Adipocyte (in vitro differentiated cells): Measurements from ENCODE around the gene DPH1.

Source experiments
- DNase-seq: peaks from one replicate; pipeline ENCODE4 v3.0.0-alpha.2; 2015; ENCODE audit warnings: low read depth
- H3K27me3 ChIP-seq: replicated peaks from 2 replicates; pipeline ENCODE4 v1.7.0; 2013; ENCODE audit warnings: mild to moderate bottlenecking, low read length, moderate library complexity; ENCODE audit not compliant: control insufficient read depth, insufficient read depth
- H3K36me3 ChIP-seq: 2 replicates; pipeline ENCODE4 v1.7.0; 2013; ENCODE audit warnings: low read length, mild to moderate bottlenecking, moderate library complexity; ENCODE audit not compliant: control insufficient read depth, insufficient read depth, severe bottlenecking
- H3K4me1 ChIP-seq: 2 replicates; pipeline ENCODE4 v1.7.0; 2013; ENCODE audit warnings: mild to moderate bottlenecking, low read length, moderate library complexity; ENCODE audit not compliant: control insufficient read depth, insufficient read depth
- H3K4me3 ChIP-seq: 2 replicates; pipeline ENCODE4 v1.7.0; 2013; ENCODE audit warnings: mild to moderate bottlenecking, low read length, moderate library complexity
- H3K9ac ChIP-seq: 2 replicates; pipeline ENCODE4 v1.7.0; 2013; ENCODE audit warnings: mild to moderate bottlenecking, low read length, moderate library complexity
- H3K9me3 ChIP-seq: 2 replicates; pipeline ENCODE4 v1.7.0; 2013; ENCODE audit warnings: mild to moderate bottlenecking, low read length, moderate library complexity; ENCODE audit not compliant: control insufficient read depth

DPH1 gene

DNA sequence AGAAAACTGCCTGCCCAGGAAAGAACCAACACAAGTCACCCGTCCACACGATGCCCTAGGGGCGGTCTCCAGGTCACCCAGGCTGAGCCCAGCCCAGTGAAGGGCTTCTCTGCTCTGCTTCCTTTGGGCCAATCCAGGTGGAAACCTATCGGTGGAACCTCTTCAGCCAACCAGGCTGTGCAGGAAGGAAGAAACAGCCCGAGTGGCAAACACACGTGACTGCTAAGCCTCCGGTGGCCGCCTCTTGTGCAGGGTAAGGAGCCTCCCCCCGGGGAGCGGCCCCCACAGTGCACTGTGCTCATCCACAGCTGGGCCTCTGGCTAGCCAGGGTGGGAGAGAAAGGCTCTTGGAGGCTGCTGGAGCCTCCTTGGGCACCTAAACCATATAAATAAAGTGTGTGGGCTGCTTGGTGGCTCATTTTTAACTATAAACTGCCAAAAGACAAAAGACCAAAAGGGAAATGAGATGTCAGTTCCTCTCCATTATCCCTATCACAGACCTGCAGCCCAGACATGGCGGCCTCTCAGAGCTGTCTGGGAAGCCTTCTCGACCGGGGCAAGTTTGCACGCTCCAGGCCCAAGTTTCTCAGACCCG lies 7.2 kb upstream of the DPH1 start:
- peak overlapping the region; percentile 88 for H3K4me3 ChIP-seq
- H3K9ac ChIP-seq, result peak overlapping the region; percentile 45
- DNase-seq, result no peak
- H3K27me3 ChIP-seq, result peaks cover 30% of the 10 kb centered on the region
- peaks cover 21% of the 10 kb centered on the region for H3K4me1 ChIP-seq
- H3K36me3 ChIP-seq, result no peaks in the 10 kb centered on the region
- H3K9me3 ChIP-seq, result no peaks in the 10 kb centered on the region

DNA sequence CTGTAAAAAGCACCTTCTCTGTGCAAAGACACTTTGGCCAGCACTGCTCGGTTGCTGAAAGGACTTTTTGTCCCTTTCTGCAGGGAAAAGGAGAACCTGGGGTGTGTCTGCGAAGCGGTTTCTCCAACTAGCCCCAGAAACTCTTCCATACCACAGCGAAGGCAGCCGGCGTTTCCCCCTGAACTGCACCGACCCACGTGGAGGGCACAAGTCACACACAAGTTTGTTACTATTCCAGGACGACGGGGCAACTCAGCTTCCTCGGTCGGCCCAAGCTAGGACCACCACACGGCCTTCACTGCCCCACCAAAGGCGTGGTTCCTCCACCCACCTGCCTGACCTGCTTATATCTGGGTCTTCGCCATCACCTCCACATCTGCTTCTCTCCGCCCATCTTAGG lies 6.7 kb upstream of the DPH1 start:
- no peaks in the 10 kb centered on the region for H3K9me3 ChIP-seq
- peaks cover 25% of the 10 kb centered on the region for H3K27me3 ChIP-seq
- peaks cover 16% of the 10 kb centered on the region for H3K4me1 ChIP-seq
- peak overlapping the region; percentile 88 for H3K4me3 ChIP-seq
- H3K9ac ChIP-seq, result peak overlapping the region; percentile 45
- H3K36me3 ChIP-seq, result no peaks in the 10 kb centered on the region
- no peak for DNase-seq

DNA sequence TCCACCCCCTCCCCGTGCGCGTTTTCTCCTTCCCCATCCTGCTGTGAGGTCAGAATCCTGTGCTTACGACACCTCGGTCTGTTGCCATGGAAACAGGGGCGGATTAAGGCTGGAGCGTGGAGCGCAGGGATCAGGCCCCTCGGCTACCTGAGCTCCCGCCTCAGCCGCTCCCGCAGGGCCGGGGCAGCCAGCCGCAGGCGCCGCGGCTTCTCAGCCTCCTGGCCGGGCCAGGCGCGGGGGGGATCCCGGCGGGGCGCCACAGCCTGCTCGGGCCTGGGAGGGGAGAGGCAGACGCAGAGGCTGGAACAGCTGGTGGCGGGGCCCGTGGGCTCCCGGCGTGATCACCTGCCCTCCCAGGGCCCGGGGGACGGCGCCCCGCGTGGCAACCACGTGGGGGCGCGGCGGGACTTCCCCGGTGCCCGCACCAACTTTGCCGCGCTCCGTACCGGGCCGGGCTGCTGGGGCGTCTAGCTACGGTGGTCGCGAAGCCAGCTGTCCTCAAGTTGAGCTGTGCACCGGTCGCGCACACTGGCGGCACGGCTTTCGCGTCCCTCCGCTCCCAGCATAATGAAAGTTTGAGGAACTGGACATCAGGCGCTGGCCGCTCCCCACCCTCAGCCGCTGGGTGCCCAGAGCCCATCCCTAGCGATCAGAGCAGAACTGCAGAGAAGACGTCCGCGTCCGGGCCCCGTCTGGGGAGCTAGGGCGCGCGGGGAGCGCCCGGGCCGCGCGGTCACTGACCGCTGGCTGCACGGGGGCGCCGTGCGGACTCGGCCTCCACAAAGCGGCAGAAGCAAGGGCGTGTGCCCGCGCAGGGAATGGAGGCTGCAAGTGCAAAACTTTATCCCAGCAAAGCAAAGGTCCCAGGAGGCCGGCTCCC lies 6.0 kb upstream of the DPH1 start:
- Histone ChIP-seq H3K4me3 (peak overlapping the region; percentile 88), H3K4me1 (peaks cover 9% of the 10 kb centered on the region), H3K9ac (peak overlapping the region; percentile 88), H3K27me3 (peaks cover 18% of the 10 kb centered on the region), H3K9me3 (no peaks in the 10 kb centered on the region), H3K36me3 (no peaks in the 10 kb centered on the region)
- peak; percentile 68 for DNase-seq

DNA sequence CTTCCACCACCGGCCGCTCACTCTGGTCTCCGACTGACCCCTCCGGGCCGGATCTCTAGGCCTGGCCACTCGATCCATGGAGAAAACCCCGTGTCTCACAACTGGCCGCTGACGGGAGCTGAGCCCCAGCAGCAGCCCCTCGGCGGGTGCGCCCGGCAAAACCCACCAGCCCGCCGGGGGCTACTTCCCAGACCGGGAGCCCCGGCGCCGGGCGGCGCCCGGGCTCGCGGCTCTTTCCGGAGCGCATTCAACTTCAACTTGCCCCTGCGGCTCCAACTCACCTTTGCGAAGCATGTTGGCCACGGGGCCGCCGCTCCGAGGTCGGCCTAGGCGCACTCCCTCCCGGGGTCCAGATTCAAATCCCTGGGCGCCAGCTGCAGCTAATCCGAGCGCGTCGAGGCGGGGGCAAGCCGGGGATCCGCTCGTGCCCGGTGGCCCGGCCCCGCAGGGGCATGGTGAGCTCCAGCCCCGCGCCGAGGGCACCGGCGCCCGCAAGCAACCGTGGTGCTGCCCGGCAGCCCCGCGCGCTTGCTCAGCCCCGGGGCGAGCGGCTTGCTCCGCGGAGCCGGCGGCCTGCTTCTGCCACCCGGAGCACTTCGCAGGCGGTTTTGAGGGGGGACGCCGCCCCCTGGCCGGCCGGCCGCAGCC lies 5.3 kb upstream of the DPH1 start:
- Histone ChIP-seq H3K4me1 (peaks cover 11% of the 10 kb centered on the region), H3K36me3 (no peaks in the 10 kb centered on the region), H3K9ac (peak overlapping the region; percentile 88), H3K9me3 (no peaks in the 10 kb centered on the region), H3K4me3 (peak overlapping the region; percentile 88), H3K27me3 (peaks cover 10% of the 10 kb centered on the region)
- DNase-seq, result peak; percentile 36

DNA sequence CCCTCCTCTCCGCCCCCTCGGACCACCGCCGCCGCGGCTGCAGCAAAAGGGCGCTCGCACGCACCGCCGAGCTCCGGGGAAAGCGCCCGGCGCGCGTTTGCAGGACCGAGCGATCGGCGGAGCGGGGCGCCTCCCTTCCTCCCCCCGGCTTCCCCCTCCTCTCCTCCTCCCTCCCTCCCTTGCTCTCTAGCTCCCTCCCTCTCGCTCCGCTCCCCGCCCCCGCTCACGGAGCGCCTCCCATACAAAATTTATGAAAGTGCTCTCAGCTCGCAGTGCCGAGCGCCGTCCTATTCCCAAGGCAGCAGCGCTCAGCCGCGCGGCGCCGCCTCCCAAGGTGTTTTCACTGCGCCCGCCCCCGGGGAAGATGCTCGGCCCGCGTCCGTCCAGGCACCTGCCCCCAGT lies 4.7 kb upstream of the DPH1 start, which contains the start of gene RTN4RL1:
Gene RTN4RL1 (minus strand): TSS at position 115 of the 402 bp plus-strand sequence. CDS start 469 bp downstream, outside the sequence.
- Histone ChIP-seq H3K9me3 (no peaks in the 10 kb centered on the region), H3K9ac (peak within 1 kb of the TSS; percentile 88), H3K36me3 (no peaks in the 10 kb centered on the region), H3K27me3 (peaks cover 5% of the 10 kb centered on the region), H3K4me1 (peaks cover 12% of the 10 kb centered on the region), H3K4me3 (peak within 1 kb of the TSS; percentile 88)
- peak; percentile 73 for DNase-seq

DNA sequence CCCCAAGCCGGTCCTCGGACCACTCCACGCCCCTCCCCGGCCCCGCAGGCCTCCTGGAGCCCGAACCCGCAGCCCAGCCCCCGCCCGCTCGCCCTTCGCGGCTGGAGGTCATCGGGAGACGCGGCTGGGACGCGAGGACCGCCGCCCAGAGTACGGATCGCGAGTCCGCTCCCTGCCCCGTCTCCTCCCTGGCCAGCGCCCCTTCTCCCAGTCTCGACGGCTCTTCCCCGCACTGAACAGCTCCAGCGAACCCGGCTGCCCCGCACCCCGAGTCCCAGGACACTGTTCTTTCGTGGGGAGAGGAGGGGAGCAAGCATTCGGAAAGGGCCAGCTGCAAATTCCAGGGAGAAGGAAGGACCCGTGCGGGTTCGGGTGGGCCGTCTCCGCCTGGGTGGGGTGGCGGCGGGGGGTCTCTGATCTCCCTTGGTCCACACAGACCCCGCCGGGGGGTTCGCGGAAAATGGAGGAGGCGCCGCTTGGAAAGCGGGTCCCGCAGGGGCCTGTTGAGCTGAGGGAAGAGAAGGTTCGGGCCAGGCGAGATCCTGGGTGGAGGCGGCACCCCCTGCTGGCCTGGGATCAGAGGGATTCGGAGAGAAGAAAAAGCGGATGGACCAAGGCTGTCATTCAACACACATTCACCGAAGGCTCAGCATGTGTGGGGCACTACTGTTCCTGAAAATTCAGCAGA lies 4.2 kb upstream of the DPH1 start:
- Histone ChIP-seq H3K4me1 (peaks cover 11% of the 10 kb centered on the region), H3K9me3 (no peaks in the 10 kb centered on the region), H3K4me3 (peak overlapping the region; percentile 88), H3K36me3 (no peaks in the 10 kb centered on the region), H3K9ac (peak overlapping the region; percentile 68), H3K27me3 (peaks cover 4% of the 10 kb centered on the region)
- DNase-seq, result peak; percentile 88

DNA sequence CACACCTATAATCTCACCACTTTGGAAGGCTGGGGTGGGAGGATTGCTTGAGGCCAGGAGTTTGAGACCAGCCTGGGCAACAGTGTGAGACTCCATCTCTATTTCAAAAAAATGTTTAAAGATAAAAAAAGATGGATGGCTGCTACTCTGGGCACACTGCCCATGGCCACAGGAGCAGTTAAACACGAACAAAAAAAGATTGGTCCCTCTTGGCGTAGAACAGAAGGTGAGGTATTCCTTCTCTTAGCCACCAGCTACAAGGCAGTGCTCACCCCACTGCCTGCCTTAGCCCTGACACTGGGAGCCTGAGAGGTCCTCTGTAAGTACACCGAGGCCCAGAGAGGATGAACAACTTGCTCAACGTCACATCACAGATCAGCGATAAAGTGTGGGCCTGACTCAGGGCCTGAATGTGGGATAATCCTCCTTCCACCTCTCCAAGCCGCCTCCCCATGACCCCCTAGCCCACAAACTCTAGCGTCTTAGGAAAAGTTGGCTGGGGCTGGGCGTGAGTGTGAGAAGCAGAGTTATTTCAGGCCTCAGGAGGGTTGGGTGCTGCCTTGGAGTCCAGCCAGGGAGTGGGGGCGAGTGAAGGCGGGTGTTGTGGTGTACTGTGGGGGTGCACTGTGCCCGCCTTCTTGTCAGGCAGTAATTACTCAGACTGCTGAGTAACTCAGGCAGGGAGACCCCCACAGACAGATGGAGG lies 2.3 kb upstream of the DPH1 start:
- no peak overlapping the region for H3K4me3 ChIP-seq
- H3K27me3 ChIP-seq, result peaks cover 4% of the 10 kb centered on the region
- H3K9me3 ChIP-seq, result no peaks in the 10 kb centered on the region
- H3K36me3 ChIP-seq, result no peaks in the 10 kb centered on the region
- no peak for DNase-seq
- peaks cover 12% of the 10 kb centered on the region for H3K4me1 ChIP-seq
- no peak overlapping the region for H3K9ac ChIP-seq

DNA sequence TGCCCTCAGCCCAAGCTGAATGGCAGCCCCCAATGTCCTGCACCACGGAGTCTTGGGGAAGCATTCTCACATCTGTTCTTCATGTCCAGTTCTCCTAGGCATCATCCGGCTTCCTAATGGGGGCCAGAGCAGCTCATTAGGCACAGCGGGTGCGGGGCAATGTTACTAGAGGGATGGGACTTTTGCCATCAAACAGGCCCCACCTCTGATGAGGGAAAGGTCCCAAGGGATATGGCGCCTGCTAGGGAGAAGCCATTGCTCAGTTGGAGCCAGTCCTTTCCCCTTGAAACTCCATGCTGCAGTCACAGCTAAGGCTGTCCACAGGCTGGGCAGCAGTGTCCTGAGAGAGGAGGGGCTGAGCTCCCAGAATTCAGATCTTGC lies 1.7 kb upstream of the DPH1 start:
- H3K4me1 ChIP-seq, result peaks cover 12% of the 10 kb centered on the region
- H3K27me3 ChIP-seq, result peaks cover 4% of the 10 kb centered on the region
- no peak for DNase-seq
- no peak overlapping the region for H3K9ac ChIP-seq
- no peaks in the 10 kb centered on the region for H3K36me3 ChIP-seq
- no peaks in the 10 kb centered on the region for H3K9me3 ChIP-seq
- no peak overlapping the region for H3K4me3 ChIP-seq

DNA sequence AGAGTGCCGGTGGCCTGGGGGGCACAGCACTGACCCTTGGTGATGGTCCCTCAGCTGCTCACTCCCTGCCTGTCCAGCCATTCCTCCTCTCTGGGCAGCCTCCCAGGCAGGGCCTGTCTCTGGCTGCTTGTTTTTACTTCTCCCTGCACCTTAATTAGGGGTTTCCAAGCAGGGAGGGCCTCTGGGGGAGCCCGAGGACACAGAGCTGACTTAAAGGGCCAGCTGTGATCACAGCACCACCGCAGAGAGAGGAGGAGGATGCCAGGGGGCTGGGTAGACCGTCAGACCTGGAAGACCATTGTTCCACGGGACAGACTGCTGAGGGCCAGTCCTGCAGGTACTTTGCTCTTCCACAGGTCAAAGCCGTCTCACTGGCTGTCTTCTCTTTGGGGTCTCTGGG lies 1.2 kb upstream of the DPH1 start:
- no peak for DNase-seq
- Histone ChIP-seq H3K9me3 (no peaks in the 10 kb centered on the region), H3K36me3 (peaks cover under 1% of the 10 kb centered on the region), H3K4me3 (no peak overlapping the region), H3K9ac (no peak overlapping the region), H3K27me3 (peaks cover 4% of the 10 kb centered on the region), H3K4me1 (peaks cover 17% of the 10 kb centered on the region)

DNA sequence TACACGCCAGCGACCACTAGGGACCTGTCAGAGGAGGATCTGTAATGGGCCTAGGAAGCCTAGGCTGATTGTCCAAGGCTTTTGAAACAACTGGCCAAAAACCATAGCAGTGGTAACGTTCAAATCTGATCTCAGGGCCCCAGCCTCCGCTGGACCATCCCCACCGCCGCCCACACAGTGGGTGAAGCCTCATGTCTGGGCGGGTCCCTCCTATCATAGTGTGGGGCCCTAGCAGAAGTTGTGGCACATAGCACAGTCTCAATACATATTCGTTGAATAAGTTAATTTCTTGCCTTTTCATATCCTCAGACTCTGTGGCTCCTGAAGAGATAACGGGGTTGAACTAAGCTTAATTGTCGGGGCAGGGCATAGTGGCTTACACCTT lies 818 bp downstream of the DPH1 start:
- no peak for DNase-seq
- Histone ChIP-seq H3K9ac (peak overlapping the region; percentile 96), H3K9me3 (no peaks in the 10 kb centered on the region), H3K27me3 (peaks cover 4% of the 10 kb centered on the region), H3K4me3 (peak overlapping the region; percentile 97), H3K4me1 (peaks cover 16% of the 10 kb centered on the region), H3K36me3 (peaks cover 6% of the 10 kb centered on the region)
